HEK293T (cell line): ENCODE measurements around the gene KANK3.

Experiments
- BHLHE40 ChIP-seq: fragments of 450-650 bp; IDR thresholded peaks from 2 replicates; pipeline ENCODE4 v1.6.1; 2016; ENCODE audit warnings: mild to moderate bottlenecking, moderate library complexity, borderline replicate concordance
- SP1 ChIP-seq: fragments of 450-650 bp; IDR thresholded peaks from 2 replicates; pipeline ENCODE4 v1.6.1; 2017

DNA sequence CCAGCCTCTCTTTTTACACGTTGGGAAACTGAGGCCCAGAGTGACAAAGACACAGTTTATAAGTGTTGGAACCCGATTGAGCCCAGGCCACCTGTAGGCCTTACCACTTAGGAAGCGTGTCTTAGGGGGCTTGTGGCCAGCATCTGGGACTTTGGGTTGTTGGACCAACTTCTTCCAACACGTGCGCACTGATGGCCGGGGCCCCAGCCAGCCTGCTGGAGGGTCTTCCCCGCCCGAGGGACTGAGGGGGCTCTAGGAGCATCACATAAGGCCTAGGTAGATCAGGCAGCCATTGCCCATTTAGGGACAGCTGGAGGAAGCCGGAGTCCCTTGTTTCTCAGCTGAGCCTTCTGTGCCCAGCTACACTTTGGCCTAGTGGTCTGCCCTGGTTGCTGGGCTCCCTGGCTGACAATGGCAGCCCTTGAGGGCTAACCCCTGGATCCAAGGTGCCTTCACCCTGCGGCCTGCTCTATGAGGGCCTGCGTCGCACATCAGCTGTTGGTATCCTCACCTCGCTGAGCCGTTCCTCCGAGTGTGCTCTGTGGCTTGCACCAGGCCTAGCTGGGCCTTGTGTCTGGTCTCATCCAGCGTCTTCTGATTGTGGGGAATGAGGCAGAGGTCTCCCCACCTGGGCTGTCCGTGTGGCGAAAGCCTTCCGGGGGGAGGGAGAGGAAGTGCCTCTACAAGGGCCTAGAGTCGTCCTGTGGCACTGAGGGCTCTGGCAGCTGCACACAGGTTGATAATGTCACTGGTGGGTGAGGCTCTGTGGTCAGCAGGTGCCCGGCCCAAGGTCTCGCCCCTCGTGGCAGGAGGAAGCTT is 48.3 kb upstream of the KANK3 start:
- TF ChIP-seq BHLHE40: no peak
- no peak for TF ChIP-seq SP1
